Activated naive CD8-positive, alpha-beta T cell (primary cell): ENCODE data around the gene OPN1LW.
"Not testable (repeated sequence)": the region's sequence is repeated elsewhere in the genome, so short reads cannot be mapped to it uniquely, and the experiment has no call there.

Source experiments
- H3K27ac Mint-ChIP-seq: one replicate; pipeline ENCODE4 v1.8.0; 2021; ENCODE audit warnings: mixed read lengths
- H3K27me3 Mint-ChIP-seq: one replicate; pipeline ENCODE4 v1.8.0; 2021; ENCODE audit warnings: mixed read lengths
- H3K36me3 Mint-ChIP-seq: one replicate; pipeline ENCODE4 v1.8.0; 2021; ENCODE audit warnings: mixed read lengths
- H3K4me1 Mint-ChIP-seq: one replicate; pipeline ENCODE4 v1.8.0; 2021; ENCODE audit warnings: low read depth, mixed read lengths
- H3K4me3 Mint-ChIP-seq: one replicate; pipeline ENCODE4 v1.8.0; 2021; ENCODE audit warnings: mild to moderate bottlenecking, mixed read lengths
- H3K9me3 Mint-ChIP-seq: one replicate; pipeline ENCODE4 v1.8.0; 2021; ENCODE audit warnings: low read depth, mixed read lengths

Gene OPN1LW

GRCh38 chrX:154144010-154144409 lies at the start of gene OPN1LW:
Gene OPN1LW, plus strand, starts transcription at chrX:154144243. Its CDS starts 41 bp downstream, at chrX:154144284.
- not testable (repeated sequence) for H3K9me3 Mint-ChIP-seq, H3K27ac Mint-ChIP-seq, H3K27me3 Mint-ChIP-seq, H3K36me3 Mint-ChIP-seq, H3K4me3 Mint-ChIP-seq, H3K4me1 Mint-ChIP-seq

GRCh38 chrX:154094833-154095232 lies 49.2 kb upstream of the OPN1LW start:
- H3K4me3 Mint-ChIP-seq: peak overlapping the region; percentile 90
- no peaks in the 10 kb centered on the region for H3K27me3 Mint-ChIP-seq
- H3K9me3 Mint-ChIP-seq: no peaks in the 10 kb centered on the region
- peaks cover 55% of the 10 kb centered on the region for H3K4me1 Mint-ChIP-seq
- peak overlapping the region; percentile 81 for H3K27ac Mint-ChIP-seq
- peaks cover 4% of the 10 kb centered on the region for H3K36me3 Mint-ChIP-seq

- peak overlapping the region; percentile 95 for H3K27ac Mint-ChIP-seq
- no peaks in the 10 kb centered on the region for H3K9me3 Mint-ChIP-seq
- H3K4me3 Mint-ChIP-seq: peak overlapping the region; percentile 90
- H3K27me3 Mint-ChIP-seq: no peaks in the 10 kb centered on the region
- peaks cover 4% of the 10 kb centered on the region for H3K36me3 Mint-ChIP-seq
- H3K4me1 Mint-ChIP-seq: peaks cover 47% of the 10 kb centered on the region
Observed at GRCh38 chrX:154096140-154097002, 47.7 kb upstream of the OPN1LW start.

GRCh38 chrX:154097003-154097588 lies 46.9 kb upstream of the OPN1LW start:
- Mint-ChIP-seq H3K36me3 (peaks cover 4% of the 10 kb centered on the region), H3K27me3 (no peaks in the 10 kb centered on the region), H3K4me3 (peak overlapping the region; percentile 90), H3K4me1 (peaks cover 41% of the 10 kb centered on the region), H3K9me3 (no peaks in the 10 kb centered on the region), H3K27ac (peak overlapping the region; percentile 95)

GRCh38 chrX:154097589-154098541 lies 46.2 kb upstream of the OPN1LW start, which contains the start of gene MECP2:
Gene MECP2, minus strand, starts transcription at chrX:154097717.
- H3K4me1 Mint-ChIP-seq: peaks cover 34% of the 10 kb centered on the region
- H3K36me3 Mint-ChIP-seq: peaks cover 4% of the 10 kb centered on the region
- peak within 1 kb of the TSS; percentile 95 for H3K27ac Mint-ChIP-seq
- H3K27me3 Mint-ChIP-seq: no peaks in the 10 kb centered on the region
- H3K4me3 Mint-ChIP-seq: peak within 1 kb of the TSS; percentile 90
- H3K9me3 Mint-ChIP-seq: no peaks in the 10 kb centered on the region

- peaks cover 4% of the 10 kb centered on the region for H3K36me3 Mint-ChIP-seq
- H3K9me3 Mint-ChIP-seq: no peaks in the 10 kb centered on the region
- peak overlapping the region; percentile 80 for H3K4me3 Mint-ChIP-seq
- no peaks in the 10 kb centered on the region for H3K27me3 Mint-ChIP-seq
- peaks cover 30% of the 10 kb centered on the region for H3K4me1 Mint-ChIP-seq
- peak overlapping the region; percentile 84 for H3K27ac Mint-ChIP-seq
Observed at GRCh38 chrX:154098551-154098950, 45.5 kb upstream of the OPN1LW start.

- Mint-ChIP-seq H3K9me3 (no peaks in the 10 kb centered on the region), H3K27me3 (no peaks in the 10 kb centered on the region), H3K4me1 (no peaks in the 10 kb centered on the region), H3K4me3 (no peak overlapping the region), H3K36me3 (no peaks in the 10 kb centered on the region), H3K27ac (no peak overlapping the region)
Observed at GRCh38 chrX:154113729-154114128, 30.3 kb upstream of the OPN1LW start.

- no peak overlapping the region for H3K4me3 Mint-ChIP-seq
- H3K27me3 Mint-ChIP-seq: no peaks in the 10 kb centered on the region
- H3K27ac Mint-ChIP-seq: no peak overlapping the region
- H3K36me3 Mint-ChIP-seq: no peaks in the 10 kb centered on the region
- H3K4me1 Mint-ChIP-seq: no peaks in the 10 kb centered on the region
- no peaks in the 10 kb centered on the region for H3K9me3 Mint-ChIP-seq
Observed at GRCh38 chrX:154114652-154115051, 29.4 kb upstream of the OPN1LW start.

- no peak overlapping the region for H3K4me3 Mint-ChIP-seq
- H3K9me3 Mint-ChIP-seq: no peaks in the 10 kb centered on the region
- no peaks in the 10 kb centered on the region for H3K36me3 Mint-ChIP-seq
- no peak overlapping the region for H3K27ac Mint-ChIP-seq
- H3K4me1 Mint-ChIP-seq: no peaks in the 10 kb centered on the region
- no peaks in the 10 kb centered on the region for H3K27me3 Mint-ChIP-seq
Observed at GRCh38 chrX:154115071-154115470, 29.0 kb upstream of the OPN1LW start.

GRCh38 chrX:154115750-154116149 lies 28.3 kb upstream of the OPN1LW start:
- H3K27ac Mint-ChIP-seq: no peak overlapping the region

GRCh38 chrX:154116426-154117211 lies 27.4 kb upstream of the OPN1LW start:
- no peak overlapping the region for H3K4me3 Mint-ChIP-seq
- no peaks in the 10 kb centered on the region for H3K27me3 Mint-ChIP-seq

More at GRCh38 chrX:154115750-154116149, 28.3 kb upstream of the OPN1LW start:
- Mint-ChIP-seq H3K4me1 (no peaks in the 10 kb centered on the region), H3K27me3 (no peaks in the 10 kb centered on the region), H3K36me3 (no peaks in the 10 kb centered on the region), H3K9me3 (no peaks in the 10 kb centered on the region), H3K4me3 (no peak overlapping the region)

GRCh38 chrX:154117566-154117965 lies 26.5 kb upstream of the OPN1LW start:
- H3K4me1 Mint-ChIP-seq: peaks cover under 1% of the 10 kb centered on the region
- no peaks in the 10 kb centered on the region for H3K27me3 Mint-ChIP-seq
- H3K4me3 Mint-ChIP-seq: no peak overlapping the region
- H3K27ac Mint-ChIP-seq: no peak overlapping the region
- no peaks in the 10 kb centered on the region for H3K36me3 Mint-ChIP-seq
- no peaks in the 10 kb centered on the region for H3K9me3 Mint-ChIP-seq

More at GRCh38 chrX:154116426-154117211, 27.4 kb upstream of the OPN1LW start:
- H3K27ac Mint-ChIP-seq: no peak overlapping the region
- no peaks in the 10 kb centered on the region for H3K36me3 Mint-ChIP-seq
- H3K4me1 Mint-ChIP-seq: no peaks in the 10 kb centered on the region
- no peaks in the 10 kb centered on the region for H3K9me3 Mint-ChIP-seq

GRCh38 chrX:154120567-154120966 lies 23.5 kb upstream of the OPN1LW start:
- Mint-ChIP-seq H3K4me3 (no peak overlapping the region), H3K27ac (no peak overlapping the region), H3K36me3 (no peaks in the 10 kb centered on the region), H3K27me3 (no peaks in the 10 kb centered on the region), H3K4me1 (peaks cover 19% of the 10 kb centered on the region), H3K9me3 (no peaks in the 10 kb centered on the region)

GRCh38 chrX:154121207-154121606 lies 22.8 kb upstream of the OPN1LW start:
- H3K27me3 Mint-ChIP-seq: no peaks in the 10 kb centered on the region
- H3K9me3 Mint-ChIP-seq: no peaks in the 10 kb centered on the region
- H3K27ac Mint-ChIP-seq: no peak overlapping the region
- no peak overlapping the region for H3K4me3 Mint-ChIP-seq
- H3K4me1 Mint-ChIP-seq: peaks cover 24% of the 10 kb centered on the region
- H3K36me3 Mint-ChIP-seq: no peaks in the 10 kb centered on the region
